Measurements from ENCODE around the gene NUDT3. TPM values are rescaled to one million over a fixed set of nuclear protein-coding genes. Genes with fewer than 3 reads are reported as not detected.
"Not testable (repeated sequence)": the region's sequence is repeated elsewhere in the genome, so short reads cannot be mapped to it uniquely, and the experiment has no call there.

NUDT3 gene
- total RNA-seq, 1 donor from 2014 or later, result 29.1 TPM

- TF ChIP-seq CTCF (IDR thresholded peaks at IDR 0.05), result no peak
- Histone ChIP-seq H3K9me3 (no peaks in the 10 kb centered on the region), H3K4me3 (no peak overlapping the region), H3K4me1 (peaks cover 25% of the 10 kb centered on the region), H3K27ac (no peak overlapping the region), H3K27me3 (ENCODE audit: low read depth) (no peaks in the 10 kb centered on the region), H3K36me3 (no peaks in the 10 kb centered on the region)
- no peak for DNase-seq
- ATAC-seq, result no peak
- intact Hi-C loops (cut with DNase I), result no loop called here
Observed at GRCh38 chr6:34357937-34358336, 34.5 kb downstream of the NUDT3 start.

GRCh38 chr6:34355889-34356288 is 36.6 kb downstream of the NUDT3 start:
- Histone ChIP-seq H3K36me3 (no peaks in the 10 kb centered on the region), H3K27me3 (ENCODE audit: low read depth) (no peaks in the 10 kb centered on the region), H3K4me3 (no peak overlapping the region), H3K27ac (no peak overlapping the region), H3K9me3 (no peaks in the 10 kb centered on the region), H3K4me1 (peaks cover 39% of the 10 kb centered on the region)
- no peak for DNase-seq
- no peak for ATAC-seq
- no peak for TF ChIP-seq CTCF (IDR thresholded peaks at IDR 0.05)
- intact Hi-C loops (cut with DNase I), result no loop called here

GRCh38 chr6:34354230-34354629 is 38.2 kb downstream of the NUDT3 start:
- intact Hi-C loops (cut with DNase I); H3K4me3 ChIP-seq; H3K27me3 ChIP-seq (ENCODE audit: low read depth); H3K27ac ChIP-seq; ATAC-seq; H3K9me3 ChIP-seq; H3K36me3 ChIP-seq; DNase-seq: not testable (repeated sequence)
- peaks cover 40% of the 10 kb centered on the region for H3K4me1 ChIP-seq

GRCh38 chr6:34353530-34353929 is 38.9 kb downstream of the NUDT3 start:
- H3K27ac ChIP-seq; H3K9me3 ChIP-seq; DNase-seq; ATAC-seq; intact Hi-C loops (cut with DNase I); H3K27me3 ChIP-seq (ENCODE audit: low read depth); H3K4me3 ChIP-seq; H3K36me3 ChIP-seq: not testable (repeated sequence)
- H3K4me1 ChIP-seq, result peaks cover 32% of the 10 kb centered on the region

GRCh38 chr6:34352305-34352937 is 40.0 kb downstream of the NUDT3 start:
- ATAC-seq, result no peak
- no peak overlapping the region for H3K4me3 ChIP-seq
- no peak for TF ChIP-seq CTCF (IDR thresholded peaks at IDR 0.05)
- intact Hi-C loops (cut with DNase I), result no loop called here
- H3K4me1 ChIP-seq, result peaks cover 28% of the 10 kb centered on the region
- no peaks in the 10 kb centered on the region for H3K9me3 ChIP-seq
- H3K36me3 ChIP-seq, result no peaks in the 10 kb centered on the region
- DNase-seq, result no peak
- no peaks in the 10 kb centered on the region for H3K27me3 ChIP-seq (ENCODE audit: low read depth)
- H3K27ac ChIP-seq, result no peak overlapping the region

- TF ChIP-seq CTCF (IDR thresholded peaks at IDR 0.05), result no peak
- ATAC-seq (no peak), DNase-seq (no peak)
- no peak overlapping the region for H3K27ac ChIP-seq
- peaks cover 38% of the 10 kb centered on the region for H3K4me1 ChIP-seq
- no peaks in the 10 kb centered on the region for H3K36me3 ChIP-seq
- H3K4me3 ChIP-seq, result no peak overlapping the region
- intact Hi-C loops (cut with DNase I), result no loop called here
- no peaks in the 10 kb centered on the region for H3K27me3 ChIP-seq (ENCODE audit: low read depth)
- no peaks in the 10 kb centered on the region for H3K9me3 ChIP-seq
Observed at GRCh38 chr6:34350934-34351217, 41.6 kb downstream of the NUDT3 start.

Measured in lower lobe of right lung (tissue), 2 donors.